Brain microvascular endothelial cell (primary cell): Measurements from ENCODE around the gene IL9R.

Experiments
- DNase-seq: peaks from one replicate; pipeline ENCODE4 v3.0.0-alpha.2; 2020
- H3K27ac ChIP-seq: fragments of 250-450 bp; sonication (Bioruptor Pico); 2 replicates; pipeline ENCODE4 v1.5.1; 2020; ENCODE audit warnings: mild to moderate bottlenecking, moderate library complexity
- H3K27me3 ChIP-seq: fragments of 250-450 bp; sonication (Bioruptor Pico); replicated peaks from 2 replicates; pipeline ENCODE4 v1.5.1; 2020; ENCODE audit warnings: mild to moderate bottlenecking
- H3K36me3 ChIP-seq: fragments of 250-450 bp; sonication (Bioruptor Pico); replicated peaks from 2 replicates; pipeline ENCODE4 v1.5.1; 2020; ENCODE audit warnings: mild to moderate bottlenecking
- H3K4me3 ChIP-seq: 2 replicates; pipeline ENCODE4 v1.5.1; 2011; ENCODE audit warnings: low read depth, mild to moderate bottlenecking, control low read depth, low read length, moderate library complexity
- in situ Hi-C: cut with HindIII; loops from 2 replicates; pipeline ENCODE4 v1.10.0; 2017; ENCODE audit warnings: low sequenced_read_pairs, low pct_ligation_motif_present
- TF ChIP-seq, protein P1 (sequence below): IDR thresholded peaks from 2 replicates; pipeline ENCODE4 v1.5.1; 2011; ENCODE audit warnings: low read depth, mild to moderate bottlenecking, moderate library complexity, low read length, control low read depth, inconsistent platforms; ENCODE audit errors: missing control alignments

IL9R gene

DNA sequence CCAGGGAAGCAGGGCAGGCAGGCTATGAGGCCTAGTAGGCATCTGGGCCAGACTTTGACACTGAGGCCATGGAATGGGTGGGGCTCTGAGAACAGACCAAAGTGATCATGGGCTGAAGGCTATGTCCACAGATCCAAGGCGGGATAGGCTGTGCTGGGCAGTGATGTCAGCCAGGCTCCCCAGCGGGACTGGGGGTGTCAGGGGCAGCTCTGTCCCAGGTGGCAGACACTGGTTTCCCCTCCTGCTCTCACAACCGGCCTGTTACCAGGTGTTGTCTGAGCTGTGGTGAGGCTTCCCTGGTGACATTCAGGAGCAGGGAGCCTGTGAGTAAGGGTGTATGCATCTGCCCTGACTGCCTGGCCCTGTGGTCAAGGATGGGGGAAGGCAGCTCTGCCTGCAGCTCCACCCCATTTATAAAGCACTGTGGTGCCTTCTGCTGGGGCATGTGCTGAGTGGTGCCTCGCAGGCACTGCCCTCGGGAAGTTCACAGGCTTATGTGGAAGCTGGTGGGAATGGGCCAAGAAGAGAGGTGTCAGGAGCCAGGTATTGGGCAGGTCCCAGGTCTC lies 2.9 kb downstream of the IL9R start:
- in situ Hi-C loops = no loop called here
- Histone ChIP-seq H3K27me3 (no peaks in the 10 kb centered on the region), H3K4me3 (no peak overlapping the region), H3K27ac (no peak overlapping the region), H3K36me3 (no peaks in the 10 kb centered on the region)
- TF ChIP-seq, protein P1, sequence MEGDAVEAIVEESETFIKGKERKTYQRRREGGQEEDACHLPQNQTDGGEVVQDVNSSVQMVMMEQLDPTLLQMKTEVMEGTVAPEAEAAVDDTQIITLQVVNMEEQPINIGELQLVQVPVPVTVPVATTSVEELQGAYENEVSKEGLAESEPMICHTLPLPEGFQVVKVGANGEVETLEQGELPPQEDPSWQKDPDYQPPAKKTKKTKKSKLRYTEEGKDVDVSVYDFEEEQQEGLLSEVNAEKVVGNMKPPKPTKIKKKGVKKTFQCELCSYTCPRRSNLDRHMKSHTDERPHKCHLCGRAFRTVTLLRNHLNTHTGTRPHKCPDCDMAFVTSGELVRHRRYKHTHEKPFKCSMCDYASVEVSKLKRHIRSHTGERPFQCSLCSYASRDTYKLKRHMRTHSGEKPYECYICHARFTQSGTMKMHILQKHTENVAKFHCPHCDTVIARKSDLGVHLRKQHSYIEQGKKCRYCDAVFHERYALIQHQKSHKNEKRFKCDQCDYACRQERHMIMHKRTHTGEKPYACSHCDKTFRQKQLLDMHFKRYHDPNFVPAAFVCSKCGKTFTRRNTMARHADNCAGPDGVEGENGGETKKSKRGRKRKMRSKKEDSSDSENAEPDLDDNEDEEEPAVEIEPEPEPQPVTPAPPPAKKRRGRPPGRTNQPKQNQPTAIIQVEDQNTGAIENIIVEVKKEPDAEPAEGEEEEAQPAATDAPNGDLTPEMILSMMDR = no peak
- no peak for DNase-seq

- TF ChIP-seq, protein P1 = no peak
- Histone ChIP-seq H3K4me3 (no peak overlapping the region), H3K36me3 (no peaks in the 10 kb centered on the region), H3K27me3 (no peaks in the 10 kb centered on the region), H3K27ac (no peak overlapping the region)
- no peak for DNase-seq
- in situ Hi-C loops = no loop called here
Observed at GRCh38 chrX:156001001-156001666, 3.6 kb downstream of the IL9R start.

- no peak overlapping the region for H3K27ac ChIP-seq
- no peak overlapping the region for H3K4me3 ChIP-seq
- in situ Hi-C loops = no loop called here
- TF ChIP-seq, protein P1 = no peak
- DNase-seq = no peak
- no peaks in the 10 kb centered on the region for H3K27me3 ChIP-seq
- H3K36me3 ChIP-seq = no peaks in the 10 kb centered on the region
Observed at GRCh38 chrX:156001667-156002021, 4.1 kb downstream of the IL9R start.

GRCh38 chrX:156002507-156002906 lies 5.0 kb downstream of the IL9R start:
- H3K4me3 ChIP-seq = no peak overlapping the region
- H3K27me3 ChIP-seq = no peaks in the 10 kb centered on the region
- no peaks in the 10 kb centered on the region for H3K36me3 ChIP-seq
- in situ Hi-C loops = no loop called here
- TF ChIP-seq, protein P1 = no peak
- no peak for DNase-seq
- no peak overlapping the region for H3K27ac ChIP-seq

GRCh38 chrX:156003486-156004185 lies 6.1 kb downstream of the IL9R start:
- Histone ChIP-seq H3K27me3 (no peaks in the 10 kb centered on the region), H3K4me3 (no peak overlapping the region), H3K36me3 (no peaks in the 10 kb centered on the region), H3K27ac (no peak overlapping the region)
- DNase-seq = no peak
- TF ChIP-seq, protein P1 = no peak
- in situ Hi-C loops = no loop called here
